ENCODE data around the gene TSPEAR.

The TSPEAR gene

DNA sequence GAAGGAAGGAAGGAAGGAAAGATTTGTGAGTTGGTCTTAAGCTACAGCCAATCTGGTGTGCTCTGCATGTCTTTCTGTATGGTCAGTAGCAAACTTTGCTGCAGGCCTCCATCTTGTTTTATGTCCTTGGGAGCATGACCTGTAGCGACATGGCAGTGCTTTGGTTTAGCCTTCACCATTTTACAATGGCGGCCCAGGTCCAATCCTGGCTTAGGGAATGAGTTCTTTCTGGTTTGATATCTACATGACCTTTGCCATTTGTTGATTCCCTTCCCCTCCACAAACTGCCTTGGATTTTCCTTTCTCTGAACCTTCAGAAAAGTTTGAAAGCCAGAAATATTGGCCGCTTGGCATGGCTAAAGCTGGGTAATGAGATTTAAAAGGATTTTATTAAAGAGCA lies 30.5 kb upstream of the TSPEAR start:
- no peak for DNase-seq (ENCODE audit: low read depth in 1 of 2, low spot score in 1 of 2)

DNA sequence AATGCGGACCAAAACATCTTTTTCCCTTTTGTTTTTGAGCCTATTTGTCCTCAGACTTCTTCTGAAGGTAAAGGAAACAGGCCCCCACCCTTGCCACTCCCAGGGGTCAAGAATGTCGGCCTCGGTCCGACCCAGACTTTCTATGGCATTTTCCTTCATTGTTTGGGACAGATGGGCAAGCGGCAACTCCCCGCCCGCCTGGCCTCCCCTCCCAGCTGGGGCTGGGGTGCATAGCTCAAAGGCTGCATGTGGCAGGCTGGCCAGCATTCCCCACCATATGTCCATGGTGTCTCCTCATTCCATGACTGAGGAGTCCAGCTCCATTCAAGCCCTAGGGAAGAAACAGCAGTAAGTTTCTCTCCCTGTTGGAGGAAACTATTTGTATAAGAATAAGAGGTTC lies 29.4 kb upstream of the TSPEAR start:
- no peak for DNase-seq (ENCODE audit: low read depth in 1 of 2, low spot score in 1 of 2)

DNA sequence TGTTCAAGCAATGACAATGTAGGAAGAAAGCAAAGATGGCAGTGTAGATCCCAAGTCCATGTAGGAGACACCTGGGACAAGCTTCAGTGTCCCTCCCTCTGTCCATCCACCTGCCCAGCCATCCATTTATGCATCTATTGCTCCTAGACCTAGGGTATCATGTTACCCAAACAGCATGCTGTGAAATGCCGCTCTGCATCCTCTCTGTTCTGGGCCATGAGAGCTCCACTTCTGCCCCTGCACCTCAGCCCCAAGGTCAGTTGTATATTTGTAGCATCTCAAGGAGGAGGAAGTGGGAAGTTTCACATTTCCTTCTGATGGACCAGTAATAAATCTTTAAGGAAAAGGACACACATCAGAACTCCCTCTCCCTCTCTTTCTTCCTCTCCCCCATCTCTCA lies 27.9 kb upstream of the TSPEAR start:
- DNase-seq (ENCODE audit: low read depth in 1 of 2, low spot score in 1 of 2) = no peak

DNA sequence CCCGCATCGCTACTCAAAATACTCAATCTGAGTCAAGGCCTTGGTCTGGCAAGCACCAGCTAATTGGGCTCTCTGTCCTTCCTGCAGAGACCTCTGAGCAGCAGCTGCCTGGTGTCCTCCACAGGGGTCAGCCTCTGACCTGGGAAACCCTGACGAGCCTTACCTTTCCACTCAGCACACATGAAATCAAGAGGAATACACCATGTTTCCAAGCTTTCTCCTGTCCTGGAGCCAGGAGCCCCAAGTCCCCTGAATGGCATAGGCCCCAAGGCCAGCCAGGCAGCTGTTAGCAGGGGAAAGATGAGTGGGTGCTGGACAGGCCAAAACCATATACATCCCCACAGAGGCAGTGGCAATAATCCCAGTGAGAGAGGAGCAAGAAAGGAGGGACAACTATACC lies 27.2 kb upstream of the TSPEAR start:
- DNase-seq (ENCODE audit: low read depth in 1 of 2, low spot score in 1 of 2) = no peak

DNA sequence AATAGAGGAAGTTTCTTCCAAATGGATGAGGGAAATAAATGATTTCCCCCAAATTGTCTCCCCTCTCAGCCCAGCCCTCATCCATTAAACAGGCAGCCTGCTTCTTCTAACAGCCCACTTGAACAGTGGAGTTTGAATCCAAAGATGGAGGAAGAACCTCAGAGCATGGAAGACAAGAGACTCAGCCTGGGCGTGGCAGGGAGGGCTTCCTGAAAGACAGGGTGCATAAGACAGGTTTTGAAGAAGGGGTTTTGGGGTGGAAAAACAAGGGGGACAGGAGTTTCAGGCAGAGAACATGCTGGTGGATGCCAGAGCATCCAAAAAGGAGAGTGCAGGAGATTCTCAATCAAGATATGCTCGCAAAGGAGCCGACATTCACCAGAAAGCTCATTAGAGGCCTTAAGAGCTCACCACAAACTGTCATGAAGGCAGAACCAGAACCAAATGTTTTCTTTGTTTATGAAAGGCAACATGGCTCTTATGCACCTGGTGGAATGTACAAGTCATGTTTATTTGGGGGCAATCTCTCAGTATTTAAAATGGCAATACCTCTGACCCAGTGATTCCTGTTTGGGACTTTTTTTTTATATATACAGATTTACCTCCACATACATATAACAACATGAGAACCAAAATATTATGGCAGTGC lies 26.5 kb upstream of the TSPEAR start:
- no peak for DNase-seq (ENCODE audit: low read depth in 1 of 2, low spot score in 1 of 2)

DNA sequence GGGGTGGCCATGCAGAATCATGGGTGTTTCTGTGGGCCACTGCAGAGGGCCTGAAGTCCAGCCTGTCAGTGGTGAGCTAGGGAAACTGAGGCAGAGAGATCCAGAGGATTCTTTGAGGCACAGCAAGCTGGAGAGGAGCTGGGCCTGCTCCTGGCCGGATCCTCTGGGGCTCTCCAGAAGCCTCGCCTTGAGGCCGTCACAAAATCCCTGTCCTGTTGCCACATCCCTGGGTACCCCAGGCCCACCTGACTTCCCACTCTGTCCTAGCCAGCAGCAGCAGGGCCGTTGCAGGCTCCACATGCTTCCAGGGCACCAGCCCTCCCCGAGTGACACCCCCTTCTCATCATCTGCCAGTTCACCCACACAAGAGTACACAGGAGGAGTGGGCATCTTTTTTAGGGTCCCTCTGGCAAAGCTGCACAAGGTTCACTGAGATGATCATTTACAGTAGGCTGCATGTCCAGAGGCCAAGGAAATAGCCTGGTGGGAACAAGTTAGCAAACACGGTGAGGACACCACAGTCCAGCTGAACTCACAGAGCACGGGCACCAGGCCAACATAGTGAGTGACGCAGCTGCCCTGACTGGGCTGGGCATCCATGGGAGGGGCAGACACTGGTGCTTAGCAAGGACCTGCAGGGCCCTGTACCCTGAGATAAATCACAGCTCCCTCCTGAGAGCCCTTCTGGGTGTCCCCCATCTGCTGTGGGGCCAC lies 25.1 kb upstream of the TSPEAR start:
- DNase-seq (ENCODE audit: low read depth in 1 of 2, low spot score in 1 of 2) = no peak

DNA sequence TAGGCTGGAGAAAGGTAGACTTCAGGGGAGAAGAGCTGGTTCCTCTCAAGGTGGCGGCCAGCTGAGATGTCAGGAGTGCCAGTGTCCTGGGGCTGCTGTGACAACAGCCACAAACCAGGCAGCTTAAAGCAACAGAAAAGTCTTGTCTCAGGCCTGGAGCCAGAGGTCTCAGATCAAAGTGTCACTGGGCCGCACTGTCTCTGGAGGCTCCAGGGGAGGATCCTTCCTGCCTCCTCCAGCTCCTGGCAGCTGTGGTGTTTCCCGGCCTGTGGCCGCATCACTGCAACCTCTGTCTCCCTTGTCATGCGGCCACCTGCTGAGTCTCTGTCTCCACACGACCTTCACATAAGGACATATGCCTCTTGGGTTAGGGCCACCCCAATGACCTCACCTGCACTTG lies 24.4 kb upstream of the TSPEAR start:
- no peak for DNase-seq (ENCODE audit: low read depth in 1 of 2, low spot score in 1 of 2)

DNA sequence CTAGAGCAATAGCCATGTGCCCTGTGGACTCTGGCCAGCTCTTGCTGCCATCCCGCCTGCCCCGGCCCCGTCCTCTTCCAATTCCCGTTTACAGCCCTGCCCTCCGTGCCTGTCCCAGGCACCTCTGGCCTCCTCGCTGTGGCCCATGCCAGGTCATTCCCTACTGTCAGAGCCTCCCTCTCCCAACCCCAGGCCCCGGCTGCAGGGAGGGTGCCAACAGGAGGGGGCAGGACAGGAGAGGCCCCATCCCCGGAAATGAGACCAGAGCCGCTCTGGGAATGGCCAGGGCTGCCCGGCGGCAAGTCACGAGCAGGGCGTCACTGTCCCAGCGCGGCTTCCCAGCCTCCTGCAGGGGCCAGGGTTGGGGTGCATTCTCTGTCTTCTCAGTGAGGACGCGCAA lies 23.5 kb upstream of the TSPEAR start:
- no peak for DNase-seq (ENCODE audit: low read depth in 1 of 2, low spot score in 1 of 2)

DNA sequence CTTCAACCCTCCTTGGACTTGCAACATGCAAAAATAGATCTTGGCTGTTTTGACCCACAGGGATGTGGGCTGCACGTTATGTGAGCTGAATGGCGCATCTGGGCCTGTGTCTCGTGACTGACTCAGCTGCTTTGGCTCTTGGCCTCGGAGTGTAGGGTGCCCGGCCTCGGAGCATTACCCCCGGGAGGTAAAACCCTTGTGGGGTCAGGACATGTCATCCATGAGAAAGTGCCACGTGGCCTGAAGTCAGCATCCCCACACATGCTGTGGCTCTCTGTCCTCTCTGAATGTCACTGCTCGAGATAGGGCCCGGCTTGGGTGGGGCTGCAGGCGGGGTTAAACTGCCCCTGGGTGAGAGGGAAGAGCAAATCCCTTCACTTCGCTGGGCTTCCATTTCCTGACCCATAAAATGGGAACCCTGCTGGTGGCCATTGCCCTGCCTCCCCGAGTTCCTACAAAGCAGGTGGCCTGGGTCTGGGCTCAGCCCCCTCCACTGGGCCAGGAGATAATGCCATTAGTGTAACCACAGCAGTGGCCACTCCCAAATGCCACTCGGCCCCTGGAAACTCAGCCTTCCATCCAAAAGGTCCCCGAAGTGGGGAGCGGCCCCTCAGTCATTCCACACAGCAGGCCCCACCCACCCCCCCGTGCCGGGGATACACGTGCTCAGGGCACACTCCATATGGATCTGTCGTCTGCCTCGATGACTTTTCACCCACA lies 22.8 kb upstream of the TSPEAR start:
- no peak for DNase-seq (ENCODE audit: low read depth in 1 of 2, low spot score in 1 of 2)

DNA sequence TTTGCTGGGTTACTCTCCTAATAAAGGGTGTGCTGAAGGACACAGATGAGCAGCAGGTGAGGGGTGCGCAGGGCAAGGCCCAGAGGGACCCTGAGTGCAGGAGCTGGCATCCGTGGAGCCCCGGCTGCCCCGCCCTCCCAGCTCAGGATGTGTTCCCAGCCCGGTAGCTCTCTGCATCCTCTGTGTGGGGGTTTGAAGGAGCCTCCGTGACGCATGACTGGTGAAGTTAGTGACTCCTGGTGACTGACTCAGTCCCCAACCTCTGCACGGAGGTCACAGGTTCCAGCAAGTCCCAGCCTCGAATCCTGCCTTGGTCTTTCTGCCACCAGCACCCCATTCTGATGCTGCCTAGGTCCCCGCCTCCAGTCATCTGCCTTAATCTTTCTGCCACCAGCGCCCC lies 21.6 kb upstream of the TSPEAR start:
- DNase-seq (ENCODE audit: low read depth in 1 of 2, low spot score in 1 of 2) = no peak

DNA sequence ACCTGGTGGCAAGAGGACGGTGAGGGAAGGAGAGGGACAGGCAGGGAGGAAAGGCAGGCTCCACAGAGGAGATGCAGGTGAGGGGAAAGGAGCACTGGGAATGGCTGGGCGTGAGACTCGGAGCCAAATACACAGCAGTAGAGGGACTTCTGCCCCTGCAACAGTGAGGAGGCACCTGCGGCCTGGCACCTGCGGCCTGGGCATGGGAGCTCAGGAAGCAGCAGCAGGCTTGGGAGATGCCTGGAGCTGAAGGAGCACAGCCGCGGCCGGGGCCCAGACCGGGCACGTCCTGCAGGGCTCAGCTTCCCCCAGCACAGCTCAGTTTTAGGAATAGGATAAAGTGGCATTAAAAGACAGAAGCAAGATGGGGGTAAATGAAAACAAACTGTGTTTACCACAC lies 20.9 kb upstream of the TSPEAR start:
- DNase-seq (ENCODE audit: low read depth in 1 of 2, low spot score in 1 of 2) = no peak

DNA sequence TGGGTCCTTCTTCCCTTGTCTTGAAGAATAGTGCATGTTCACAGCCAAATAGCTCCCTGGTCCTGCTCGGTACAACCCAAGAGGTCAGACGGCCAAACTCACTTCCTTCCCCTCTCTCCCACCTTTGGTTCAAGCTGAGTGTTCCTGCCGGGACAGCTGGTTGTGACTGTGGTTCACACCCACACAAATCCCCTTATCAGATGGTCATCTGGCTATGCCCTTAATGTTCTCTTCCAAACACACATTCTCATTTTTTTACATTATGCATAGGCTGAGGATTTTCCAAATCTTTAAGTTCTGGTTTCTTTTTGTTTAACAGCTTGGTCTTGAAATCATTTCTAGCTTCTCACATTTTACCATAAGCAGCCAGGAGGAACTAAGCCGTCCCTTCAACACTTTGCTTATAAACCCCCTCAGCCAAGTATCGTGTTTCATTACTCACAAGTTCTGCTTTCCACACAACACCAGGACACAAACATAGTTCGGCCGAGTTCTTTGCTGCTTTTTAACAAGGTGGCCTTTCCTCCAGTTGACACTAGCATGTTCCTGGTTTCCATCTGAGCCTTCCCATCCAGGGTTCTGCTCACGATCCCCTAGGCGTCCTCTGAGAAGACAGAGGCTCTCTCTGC lies 19.7 kb upstream of the TSPEAR start:
- no peak for DNase-seq (ENCODE audit: low read depth in 1 of 2, low spot score in 1 of 2)

DNA sequence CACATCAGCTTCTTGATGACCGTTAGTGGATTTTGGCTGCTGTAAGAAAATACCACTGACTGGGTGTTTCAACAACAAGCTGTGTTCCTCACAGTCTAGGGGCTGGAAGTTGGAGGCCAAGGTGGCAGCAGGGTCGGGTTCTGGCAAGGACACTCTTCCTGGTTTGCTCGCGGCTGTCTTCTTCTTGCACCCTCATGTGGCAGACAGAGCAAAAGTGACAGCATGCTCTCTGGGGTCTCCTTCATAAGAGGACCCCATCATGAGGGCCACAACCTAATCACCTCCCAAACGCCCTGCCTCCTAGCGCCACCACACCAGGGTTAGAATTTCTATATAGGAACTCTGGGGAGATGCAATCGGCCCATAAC lies 18.6 kb upstream of the TSPEAR start:
- DNase-seq (ENCODE audit: low read depth in 1 of 2, low spot score in 1 of 2) = no peak

DNA sequence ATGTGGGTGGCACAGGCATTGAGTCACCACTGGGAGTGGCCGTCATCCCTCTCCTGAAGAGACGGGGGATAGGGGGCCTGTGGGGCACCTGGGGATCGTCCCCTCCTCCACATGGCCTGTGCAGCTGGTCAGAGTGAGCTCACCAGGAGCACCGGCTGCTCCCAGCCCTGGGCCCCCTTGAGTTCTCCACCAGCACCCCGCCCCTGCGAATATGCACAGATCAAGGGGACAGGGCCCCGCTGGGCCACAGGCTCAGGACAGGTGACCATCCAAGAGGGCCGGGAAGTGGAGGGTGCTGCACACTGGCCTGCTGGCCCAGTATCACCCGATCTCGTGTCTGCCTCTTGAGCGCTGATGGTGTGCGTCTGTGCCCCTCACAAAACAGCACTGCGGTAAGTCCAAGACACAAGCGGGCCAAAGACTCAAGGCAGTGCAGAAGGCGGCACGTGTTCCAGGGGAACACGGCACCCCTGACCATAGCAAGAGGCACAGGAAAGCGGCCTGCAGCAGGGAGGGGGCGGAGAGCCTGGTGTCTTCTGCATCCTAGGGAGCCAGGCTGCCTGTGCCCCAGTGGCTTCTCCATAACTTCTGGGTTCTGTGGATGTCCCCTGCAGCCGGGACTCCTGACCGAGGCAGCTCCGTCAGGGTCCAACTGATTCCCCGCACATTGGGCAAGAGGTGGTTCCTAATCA lies 18.1 kb upstream of the TSPEAR start:
- DNase-seq (ENCODE audit: low read depth in 1 of 2, low spot score in 1 of 2) = no peak

DNA sequence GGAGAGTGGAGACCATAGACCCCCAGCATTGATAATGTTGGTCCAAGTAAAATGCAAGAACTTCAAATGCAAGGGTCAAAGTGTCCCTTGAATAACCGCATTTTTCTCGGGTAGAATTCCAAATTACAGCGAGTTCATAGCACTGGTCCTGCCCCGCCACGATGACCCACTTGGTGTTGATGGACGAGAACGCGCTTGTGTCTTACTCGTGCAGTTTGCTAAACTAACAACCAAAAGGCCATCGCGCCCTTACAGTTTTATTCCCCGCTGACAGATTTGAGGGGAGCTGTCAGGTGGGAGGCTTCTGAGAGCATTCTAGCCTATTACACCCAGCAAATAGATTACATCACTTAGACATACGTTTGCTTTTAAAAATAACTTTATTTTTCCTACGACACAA lies 17.3 kb upstream of the TSPEAR start:
- DNase-seq (ENCODE audit: low read depth in 1 of 2, low spot score in 1 of 2) = no peak

DNA sequence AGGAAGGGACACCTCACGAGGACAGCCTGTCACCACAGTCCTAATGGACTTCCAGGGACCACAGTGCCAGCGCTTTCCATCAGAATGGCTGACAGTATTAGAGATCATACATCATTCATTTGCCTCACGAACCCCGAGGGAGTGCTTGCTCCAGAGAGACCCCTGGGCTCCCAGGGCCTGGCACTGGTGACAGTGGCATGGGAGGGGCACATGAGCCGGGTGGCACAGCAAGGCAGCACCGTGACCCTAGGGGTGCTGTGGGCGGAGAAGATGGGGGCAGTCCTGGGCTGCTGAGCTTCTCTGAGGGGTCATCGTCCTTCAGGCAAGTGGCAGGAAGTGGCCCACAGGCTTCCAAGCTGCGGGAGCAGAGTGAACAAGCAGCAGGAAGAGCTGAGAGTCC lies 16.4 kb upstream of the TSPEAR start:
- DNase-seq (ENCODE audit: low read depth in 1 of 2, low spot score in 1 of 2) = no peak

DNA sequence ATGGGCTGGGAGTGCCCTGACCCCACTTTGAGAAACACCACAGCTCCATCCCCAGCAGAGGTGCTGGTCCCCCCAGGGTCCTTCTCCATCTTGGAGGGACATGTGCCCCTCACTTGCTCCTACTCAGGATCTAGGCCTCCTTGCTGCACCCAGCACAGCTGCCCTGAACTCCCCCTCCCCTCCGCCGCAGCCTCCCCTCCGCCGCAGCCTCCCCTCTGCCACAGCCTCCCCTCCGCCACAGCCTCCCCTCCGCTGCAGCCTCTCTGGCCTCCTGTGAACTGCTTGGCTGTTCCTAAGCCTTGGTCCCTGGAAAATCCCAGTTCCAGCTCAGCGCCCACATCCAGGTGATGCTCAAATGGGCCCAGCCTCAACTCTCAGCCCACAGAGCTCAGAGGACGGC lies 15.9 kb upstream of the TSPEAR start:
- no peak for DNase-seq (ENCODE audit: low read depth in 1 of 2, low spot score in 1 of 2)

DNA sequence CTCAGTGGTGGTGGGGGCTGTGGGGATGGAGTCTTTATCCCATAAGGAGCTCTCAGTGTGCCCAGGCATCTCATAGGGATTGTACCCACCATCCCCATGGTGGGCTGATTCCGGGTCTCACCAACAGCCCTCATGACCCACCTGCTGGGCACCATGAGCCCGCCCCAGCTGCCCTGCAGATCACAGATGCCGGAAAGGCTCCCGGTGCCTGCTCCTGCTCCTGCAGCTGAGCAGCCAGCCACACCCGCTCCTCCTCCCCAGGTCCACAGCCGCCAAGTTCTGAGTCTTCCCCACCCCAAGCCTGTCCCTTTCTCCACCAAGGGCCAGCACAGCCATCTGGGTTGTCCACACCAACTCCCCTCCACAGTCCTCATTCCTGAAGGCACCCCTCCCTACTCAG lies 15.5 kb upstream of the TSPEAR start:
- DNase-seq (ENCODE audit: low read depth in 1 of 2, low spot score in 1 of 2) = no peak

DNA sequence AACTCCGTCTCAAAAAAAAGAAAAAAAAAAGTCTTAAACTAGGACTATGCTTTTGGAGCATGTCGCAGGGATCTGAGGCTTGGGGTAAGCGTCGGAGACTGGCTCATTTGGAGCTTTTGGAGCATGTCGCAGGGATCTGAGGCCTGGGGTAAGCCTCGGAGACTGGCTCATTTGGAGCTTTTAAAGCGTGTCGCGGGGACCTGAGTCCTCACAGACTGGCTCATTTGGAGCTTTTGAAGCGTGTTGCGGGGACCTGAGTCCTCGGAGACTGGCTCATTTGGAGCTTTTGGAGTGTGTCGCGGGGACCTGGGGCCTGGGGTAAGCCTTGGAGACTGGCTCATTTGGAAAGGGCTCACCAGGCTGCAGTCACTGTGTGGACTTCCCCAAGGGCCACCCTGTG lies 13.6 kb upstream of the TSPEAR start:
- DNase-seq (ENCODE audit: low read depth in 1 of 2, low spot score in 1 of 2) = no peak

DNA sequence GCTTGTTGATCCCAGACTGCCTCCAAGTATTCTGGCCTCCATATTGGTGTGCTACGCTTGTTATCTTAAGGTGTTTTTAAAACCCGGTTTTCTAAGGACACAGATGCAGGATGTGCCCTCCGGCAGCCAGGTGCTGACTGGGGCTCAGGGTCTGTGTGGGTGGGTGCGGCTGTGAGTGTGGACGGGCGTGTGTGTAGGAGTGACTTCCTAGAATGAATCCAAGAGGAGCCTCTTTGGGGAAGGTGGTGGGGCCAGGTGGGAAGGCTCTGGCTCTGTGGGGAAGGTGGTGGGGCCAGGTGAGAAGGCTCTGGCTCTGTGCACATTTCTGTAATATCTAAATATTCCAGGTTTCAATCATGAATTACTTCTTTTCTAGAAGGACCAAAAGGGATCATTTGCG lies 12.8 kb upstream of the TSPEAR start:
- no peak for DNase-seq (ENCODE audit: low read depth in 1 of 2, low spot score in 1 of 2)

All from activated T-helper 1 cell treated with anti-CD3 and anti-CD28 coated beads, Interleukin-2, amount 50 U/mL, for 16 hours (primary cell).